ENCODE results near the gene IL36A.

GRCh38 chr2:113013336-113013661 is 8.0 kb downstream of the IL36A start:
- TF ChIP-seq CBX2 (IDR thresholded peaks at IDR 0.05; ENCODE audit: borderline replicate concordance, low read depth) (no peak), CEBPB (IDR thresholded peaks at IDR 0.05) (no peak)
